Uterus (tissue), 4 donors: ENCODE data around the gene G6PD. TPM values are rescaled to one million over a fixed set of nuclear protein-coding genes. Genes with fewer than 3 reads are reported as not detected.

Experiments
- DNase-seq, 2 donors: peaks; one replicate each; pipeline ENCODE4 v3.0.0-alpha.2; 2019 to 2020
- H3K27ac ChIP-seq, 2 donors: fragments of 200-600 bp; sonication (generic); 1 replicate in 1 of 2; 2 replicates in 1 of 2; pipeline ENCODE4 v1.5.1; 2016 to 2018
- H3K27me3 ChIP-seq, 2 donors: fragments of 200-600 bp; sonication (generic); one replicate each; pipeline ENCODE4 v1.5.1; 2018 to 2019; ENCODE audit warnings: control low read depth in 1 of 2
- H3K36me3 ChIP-seq, 2 donors: fragments of 200-600 bp; sonication (generic); one replicate each; pipeline ENCODE4 v1.5.1; 2019; ENCODE audit warnings: control low read depth in 1 of 2
- H3K4me1 ChIP-seq, 2 donors: fragments of 200-600 bp; sonication (generic); one replicate each; pipeline ENCODE4 v1.5.1; 2018 to 2019; ENCODE audit warnings: control low read depth in 1 of 2
- H3K4me3 ChIP-seq, 2 donors: fragments of 200-600 bp; sonication (generic); 1 replicate in 1 of 2; 2 replicates in 1 of 2; pipeline ENCODE4 v1.5.1; 2018 to 2019; ENCODE audit warnings: mild to moderate bottlenecking in 1 of 2
- H3K9me3 ChIP-seq, 2 donors: fragments of 200-600 bp; sonication (generic); one replicate each; pipeline ENCODE4 v1.5.1; 2019; ENCODE audit warnings: control low read depth in 1 of 2
- CTCF ChIP-seq, 4 experiments: fragments of 200-600 bp in 2 of 4; fragments of 450-650 bp in 2 of 4; sonication (generic) in 2 of 4; IDR thresholded peaks; one replicate each; pipeline ENCODE4 v1.5.1; 2016 to 2019; ENCODE audit warnings: antibody characterized with exemption in 4 of 4, mild to moderate bottlenecking in 2 of 4, moderate library complexity in 1 of 4
- POLR2A ChIP-seq, 2 donors: fragments of 450-650 bp; IDR thresholded peaks; one replicate each; pipeline ENCODE4 v1.6.1; 2016; ENCODE audit warnings: antibody characterized with exemption in 2 of 2, mild to moderate bottlenecking in 1 of 2, moderate library complexity in 1 of 2
- intact Hi-C: fragments of 100-400 bp; cut with DNase I; formaldehyde crosslinking; loops from one replicate; pipeline ENCODE4 v1.15.1; 2023; ENCODE audit warnings: low total_unique reads
- total RNA-seq, 4 donors: library from RNA; depleted of rRNA in 3 of 4; stranded (reverse); fragments of >200 nt in 3 of 4; gene quantifications; one replicate each; pipeline versions ENCODE4 v1.1.0 to v1.2.4, GENCODE V29; 2014 to 2023
- donor health status: DM: yes; HTN: yes; CAD: no.

Gene G6PD
- total RNA-seq, 4 donors from 2014 or later: 15.5 to 69.6 (median 23.8) TPM

DNA sequence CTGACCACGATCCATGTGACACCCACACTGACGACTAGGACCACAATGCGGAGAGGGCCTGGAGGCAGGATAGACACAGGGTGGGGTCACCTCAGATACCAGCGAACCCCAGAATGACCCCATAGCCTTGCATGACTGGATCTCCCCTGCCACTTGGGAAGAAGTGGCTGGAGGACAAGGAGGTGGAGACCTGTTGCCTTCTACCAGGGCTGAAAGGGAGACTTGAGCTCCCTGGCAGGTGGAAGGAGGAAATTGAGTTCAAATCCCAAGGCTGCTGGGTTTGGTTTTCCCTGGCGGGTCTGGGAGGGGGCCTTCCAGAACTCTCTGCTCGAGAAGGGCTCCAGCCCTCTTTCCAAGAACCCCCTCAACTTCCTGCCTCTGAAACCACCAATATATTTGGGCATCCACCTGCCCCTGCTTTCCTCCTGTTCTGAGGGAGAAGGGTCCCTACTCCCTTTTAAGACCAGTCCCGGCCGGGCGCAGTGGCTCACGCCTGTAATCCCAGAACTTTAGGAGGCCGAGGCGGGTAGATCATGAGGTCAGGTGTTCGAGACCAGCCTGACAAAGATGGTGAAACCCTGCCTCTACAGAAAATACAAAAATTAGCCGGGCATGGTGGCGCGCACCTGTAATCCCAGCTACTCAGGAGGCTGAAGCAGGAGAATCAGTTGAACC lies 33.6 kb downstream of the G6PD start:
- H3K36me3 ChIP-seq: no peaks in the 10 kb centered on the region
- H3K9me3 ChIP-seq: no peaks in the 10 kb centered on the region
- no peaks in the 10 kb centered on the region for H3K27me3 ChIP-seq
- TF ChIP-seq CTCF (IDR thresholded peaks at IDR 0.05) (no peak), POLR2A (IDR thresholded peaks at IDR 0.05) (no peak)
- H3K4me1 ChIP-seq: no peaks in the 10 kb centered on the region
- no peak overlapping the region for H3K4me3 ChIP-seq
- DNase-seq: no peak
- intact Hi-C loops: no loop called here
- no peak overlapping the region for H3K27ac ChIP-seq

DNA sequence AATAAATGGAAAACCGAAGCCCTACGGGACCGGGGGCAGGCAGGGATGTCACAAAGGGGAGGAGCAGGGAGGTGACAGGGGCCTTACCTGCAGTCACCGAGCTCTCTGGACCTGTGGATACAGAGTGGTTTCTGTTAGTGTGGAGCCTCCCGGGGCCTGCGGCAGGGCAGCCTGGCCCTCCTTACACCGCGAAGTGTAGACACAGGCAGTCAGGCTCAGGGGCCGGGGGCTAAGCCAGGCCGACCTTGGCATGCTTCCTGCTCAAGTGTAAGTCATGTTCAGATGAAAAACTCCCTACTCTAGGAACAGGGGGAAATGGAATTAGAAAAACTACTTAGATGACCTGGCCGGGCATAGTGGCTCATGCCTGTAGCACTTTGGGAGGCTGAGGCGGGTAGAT lies 34.9 kb downstream of the G6PD start:
- Histone ChIP-seq H3K27ac (no peak overlapping the region), H3K4me1 (no peaks in the 10 kb centered on the region), H3K36me3 (no peaks in the 10 kb centered on the region), H3K4me3 (no peak overlapping the region), H3K9me3 (no peaks in the 10 kb centered on the region), H3K27me3 (no peaks in the 10 kb centered on the region)
- TF ChIP-seq POLR2A (IDR thresholded peaks at IDR 0.05) (no peak), CTCF (IDR thresholded peaks at IDR 0.05) (no peak)
- intact Hi-C loops: no loop called here
- DNase-seq: no peak

DNA sequence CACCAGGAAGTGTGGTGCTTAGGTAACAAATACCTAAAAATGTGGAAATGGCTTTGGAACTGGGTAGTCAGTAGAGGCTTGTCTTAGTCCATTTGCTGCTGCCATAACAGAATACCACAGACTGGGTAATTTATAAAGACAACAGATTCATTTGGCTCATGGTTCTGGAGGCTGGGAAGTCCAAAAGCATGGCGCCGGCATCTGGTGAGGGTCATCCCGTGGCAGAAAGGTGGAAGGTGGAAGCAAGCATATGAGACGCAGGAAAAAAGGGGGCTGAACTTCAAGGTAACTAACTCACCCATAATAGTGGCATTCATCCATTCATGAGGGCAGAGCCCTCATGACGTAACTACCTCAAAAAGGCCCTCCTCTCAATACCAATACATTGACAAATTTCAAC lies 37.2 kb downstream of the G6PD start:
- no peaks in the 10 kb centered on the region for H3K27me3 ChIP-seq
- no peaks in the 10 kb centered on the region for H3K36me3 ChIP-seq
- H3K4me3 ChIP-seq: no peak overlapping the region
- TF ChIP-seq POLR2A (IDR thresholded peaks at IDR 0.05): no peak
- TF ChIP-seq CTCF (IDR thresholded peaks at IDR 0.05): no peak
- intact Hi-C loops: no loop called here
- DNase-seq: no peak
- H3K9me3 ChIP-seq: no peaks in the 10 kb centered on the region
- H3K4me1 ChIP-seq: no peaks in the 10 kb centered on the region
- H3K27ac ChIP-seq: no peak overlapping the region

DNA sequence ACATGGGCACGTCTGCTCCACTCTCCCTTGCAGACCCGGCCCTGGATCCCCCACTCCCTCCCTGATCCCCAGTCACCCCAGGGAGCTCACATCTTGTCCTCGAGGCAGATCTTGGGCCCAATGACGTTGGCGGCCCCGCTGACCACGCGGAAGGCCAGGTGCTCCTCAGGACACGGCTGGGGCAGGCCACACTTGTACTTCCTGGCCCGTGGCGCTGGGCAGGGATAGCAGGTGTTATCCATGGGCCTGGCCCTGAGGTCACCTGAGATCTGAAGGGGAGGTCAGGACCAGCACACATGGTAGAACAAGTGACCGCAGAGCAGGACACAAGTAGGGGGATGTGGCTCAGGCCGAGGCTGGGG lies 38.3 kb downstream of the G6PD start:
- DNase-seq: no peak
- H3K27ac ChIP-seq: no peak overlapping the region
- intact Hi-C loops: no loop called here
- no peaks in the 10 kb centered on the region for H3K9me3 ChIP-seq
- H3K36me3 ChIP-seq: no peaks in the 10 kb centered on the region
- no peaks in the 10 kb centered on the region for H3K27me3 ChIP-seq
- no peak for TF ChIP-seq CTCF (IDR thresholded peaks at IDR 0.05)
- no peak for TF ChIP-seq POLR2A (IDR thresholded peaks at IDR 0.05)
- H3K4me1 ChIP-seq: no peaks in the 10 kb centered on the region
- no peak overlapping the region for H3K4me3 ChIP-seq

DNA sequence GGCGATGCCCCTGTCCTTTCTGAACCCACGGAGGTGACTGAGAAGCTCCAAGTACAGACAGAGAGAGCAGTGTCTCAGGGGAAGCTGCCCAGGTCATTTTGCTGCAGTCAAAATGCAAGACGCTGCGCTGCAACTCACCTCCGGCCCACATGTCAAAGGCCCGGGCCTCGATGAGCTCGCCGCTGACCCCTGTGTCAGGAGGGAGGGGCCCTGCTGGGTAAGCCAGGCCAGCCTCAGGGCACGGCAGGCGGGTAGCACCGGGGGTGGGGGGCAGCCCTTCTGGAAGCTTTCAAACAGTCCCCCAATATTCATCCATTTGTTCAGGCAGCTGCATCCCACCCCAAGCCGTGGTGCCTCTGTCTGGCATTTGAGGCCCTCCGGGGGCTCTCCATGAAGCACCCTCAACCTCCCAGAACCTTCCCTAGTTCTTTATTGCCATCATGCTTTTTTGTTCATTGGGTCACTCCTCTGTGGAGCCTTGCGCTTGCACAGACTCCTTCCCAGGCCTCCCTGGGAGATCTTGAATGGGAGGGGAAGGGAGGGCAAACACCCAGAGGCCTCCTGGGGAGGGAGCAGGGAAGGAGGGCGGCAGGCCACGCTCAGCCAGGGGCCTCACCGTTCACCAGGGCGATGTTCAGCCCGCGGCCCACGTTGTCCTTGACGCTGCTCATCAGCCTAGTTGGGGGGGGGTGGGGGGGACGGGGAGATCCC lies 38.8 kb downstream of the G6PD start:
- no peaks in the 10 kb centered on the region for H3K4me1 ChIP-seq
- intact Hi-C loops: no loop called here
- H3K36me3 ChIP-seq: no peaks in the 10 kb centered on the region
- no peak for DNase-seq
- H3K27ac ChIP-seq: no peak overlapping the region
- no peak for TF ChIP-seq CTCF (IDR thresholded peaks at IDR 0.05)
- no peak for TF ChIP-seq POLR2A (IDR thresholded peaks at IDR 0.05)
- H3K27me3 ChIP-seq: no peaks in the 10 kb centered on the region
- no peaks in the 10 kb centered on the region for H3K9me3 ChIP-seq
- H3K4me3 ChIP-seq: no peak overlapping the region
